Panc1 (cell line): Measurements from ENCODE around the gene CSH1.

ENCODE experiments used
- CTCF ChIP-seq: fragments of 450-650 bp; IDR thresholded peaks from 2 replicates; pipeline ENCODE4 v1.5.1; 2017; ENCODE audit warnings: mild to moderate bottlenecking
- POLR2AphosphoS5 ChIP-seq: IDR thresholded peaks from 2 replicates; pipeline ENCODE4 v1.6.1; 2012; ENCODE audit warnings: mild to moderate bottlenecking, low read depth, low read length, moderate library complexity

GRCh38 chr17:63918305-63918704, 21.9 kb upstream of the CSH1 start:
- TF ChIP-seq CTCF (no peak; the same call in 1 of the 2 replicates), POLR2AphosphoS5 (no peak)
